NCI-H2171 (cell line): ENCODE results near the gene WDR38.

Source experiments
- DNase-seq: peaks from one replicate; lab custom pipeline; 2025; lab: John Stamatoyannopoulos, UW

Gene WDR38

DNA sequence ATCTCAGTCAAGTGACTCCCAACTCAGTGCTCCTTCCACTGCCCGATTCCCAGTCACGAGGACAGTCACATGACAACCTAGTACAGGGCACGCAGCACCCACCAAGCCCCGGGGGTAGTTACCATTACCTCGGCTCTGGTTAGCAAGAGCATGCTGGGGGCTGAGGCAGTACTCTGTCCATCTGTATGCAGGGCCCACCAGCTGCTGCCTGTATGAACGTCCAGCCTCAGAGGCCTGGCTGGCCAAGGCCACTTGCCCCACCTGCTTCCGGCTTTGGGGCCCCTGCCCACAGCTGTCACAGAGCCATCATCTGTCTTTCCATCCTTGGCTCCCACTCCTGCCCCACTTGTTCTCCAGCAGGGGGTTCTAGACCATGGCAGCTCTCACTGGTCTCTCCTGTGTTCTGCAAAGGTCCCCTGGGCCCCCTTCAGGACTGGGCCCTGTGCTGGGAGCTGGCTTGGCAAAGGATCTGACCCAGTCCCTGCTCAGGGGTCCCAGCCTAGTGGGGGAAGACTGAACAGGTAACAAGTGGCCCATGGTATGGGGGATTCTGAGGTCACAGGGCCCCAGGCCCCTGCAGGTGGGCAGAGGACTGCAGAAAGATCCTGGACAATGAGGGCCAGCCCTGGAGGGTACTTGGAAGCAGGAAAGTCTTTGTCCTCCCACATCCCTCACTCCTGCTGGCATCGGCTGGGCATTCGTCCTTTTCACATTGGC lies 5.2 kb downstream of the WDR38 start:
- no peak for DNase-seq

DNA sequence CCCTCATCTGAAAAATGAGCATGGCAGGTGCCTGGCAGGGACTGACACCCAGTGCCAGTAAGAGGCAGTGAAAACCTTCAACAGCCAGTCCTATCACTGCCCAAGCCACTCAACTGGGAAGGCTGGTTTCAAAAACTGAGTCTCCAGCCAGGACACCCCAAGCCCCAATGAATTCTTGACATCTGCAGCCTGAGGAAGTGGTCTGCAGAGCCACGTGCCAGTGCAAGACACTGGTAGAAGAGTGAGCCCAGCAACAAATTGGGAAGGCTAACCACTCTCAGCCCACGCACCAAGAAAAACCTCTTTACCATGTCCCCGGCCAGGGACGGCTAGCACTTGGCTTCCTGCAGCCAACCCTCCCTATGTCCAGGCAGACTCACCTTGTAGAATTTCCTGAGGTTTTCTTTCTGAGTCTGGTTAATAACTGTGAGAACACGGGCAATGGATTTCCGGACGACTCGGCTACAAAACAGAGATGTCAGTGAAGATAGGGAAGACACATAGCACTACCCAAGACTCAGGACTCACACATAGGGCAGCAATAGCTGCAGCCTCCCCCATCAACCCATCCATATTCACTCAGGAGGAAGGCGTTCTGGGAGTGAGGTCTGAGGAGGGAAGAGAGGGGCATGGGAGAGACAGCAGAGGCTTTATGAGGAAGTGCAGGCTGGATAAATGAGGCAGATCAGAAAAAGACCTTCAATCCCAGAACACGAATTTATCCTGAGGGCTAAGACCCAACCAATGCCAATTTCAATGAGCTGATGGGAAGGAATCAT lies 6.7 kb downstream of the WDR38 start:
- no peak for DNase-seq

DNA sequence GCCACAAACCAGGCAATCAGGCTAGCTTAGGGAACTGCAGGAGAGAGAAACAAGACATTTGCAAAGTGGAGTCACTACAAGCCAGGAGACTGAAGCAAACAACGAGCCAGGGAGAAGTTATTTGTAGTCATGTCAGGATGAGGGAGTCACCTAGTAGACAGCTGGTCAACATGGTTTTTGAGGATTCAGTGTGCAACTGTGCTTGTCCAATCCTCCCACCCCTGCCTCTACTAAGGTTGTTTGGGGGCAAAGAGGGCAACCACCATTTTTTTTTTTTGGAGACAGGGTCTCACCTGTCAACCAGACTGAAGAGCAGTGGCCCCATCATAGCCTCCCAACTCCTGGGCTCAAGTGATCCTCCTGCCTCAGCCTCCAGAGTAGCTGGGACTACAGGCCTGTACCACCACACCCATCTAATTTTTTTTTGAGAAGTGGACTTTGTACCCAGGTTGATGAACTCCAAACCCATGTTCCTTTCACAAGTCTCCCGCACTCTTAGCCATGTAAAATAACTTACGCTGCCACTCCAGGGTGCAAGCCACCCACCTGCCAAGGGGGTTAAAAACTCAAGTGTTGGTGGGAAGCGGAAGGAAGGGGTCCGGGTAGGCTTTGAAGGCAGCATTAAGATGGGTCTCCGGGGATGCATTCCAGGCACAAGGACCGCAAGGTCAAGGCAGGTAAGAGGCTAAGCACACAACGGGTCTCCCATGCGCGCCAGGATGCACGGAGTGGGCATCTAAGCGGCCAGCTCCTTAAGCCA lies 7.5 kb downstream of the WDR38 start:
- no peak for DNase-seq

DNA sequence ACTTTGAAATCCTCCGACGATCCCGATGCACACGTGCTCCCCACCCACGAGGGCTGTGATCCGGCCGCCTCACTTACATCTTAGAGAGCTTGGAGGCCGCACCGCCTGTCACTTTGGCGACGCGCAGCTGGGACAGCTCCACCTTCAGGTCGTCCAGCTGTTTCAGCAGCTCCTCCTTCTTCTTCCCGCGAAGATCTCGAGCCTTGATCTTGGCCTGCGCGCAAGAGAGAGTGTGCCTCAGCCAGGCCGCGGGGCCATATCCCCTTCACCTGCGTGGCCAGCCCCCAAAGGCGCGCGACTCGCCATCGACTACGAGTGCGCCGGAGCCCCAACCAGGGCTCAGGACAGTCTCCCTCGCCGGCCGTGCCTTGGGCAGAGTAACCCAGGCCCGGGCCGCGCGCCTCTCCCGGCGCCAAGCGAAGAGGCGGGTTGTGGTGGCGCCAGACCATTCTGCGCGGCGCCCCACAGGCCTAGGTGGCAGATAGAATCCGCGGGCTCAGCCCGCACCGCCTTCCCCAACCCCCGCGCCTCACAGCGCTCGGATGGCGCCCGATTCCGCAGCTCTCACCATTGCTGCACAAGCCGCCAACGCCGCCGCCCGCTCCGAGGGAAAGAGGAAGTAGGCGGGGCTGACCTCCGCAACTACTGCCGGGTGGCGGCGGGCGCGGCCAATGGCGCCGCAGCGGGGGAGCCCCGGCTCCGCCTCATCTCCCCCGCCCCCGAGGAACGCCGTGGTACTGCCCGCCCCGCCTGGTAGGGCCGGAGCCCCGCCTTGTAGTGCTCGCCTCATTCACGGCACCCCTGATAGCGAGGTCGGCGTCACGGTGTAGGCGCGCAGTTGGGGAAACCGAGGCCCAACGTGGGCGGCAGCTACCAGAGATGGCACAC lies 8.3 kb downstream of the WDR38 start, which contains the start of the genes ARPC5L and RPL35:
ARPC5L (plus strand) TSS at position 789 of the 888 bp plus-strand sequence. CDS start 7,161 bp downstream, outside the sequence.
RPL35 (minus strand) TSS at position 616 of the 888 bp plus-strand sequence; CDS start at position 571, 45 bp downstream.
- peak; percentile 95 for DNase-seq

DNA sequence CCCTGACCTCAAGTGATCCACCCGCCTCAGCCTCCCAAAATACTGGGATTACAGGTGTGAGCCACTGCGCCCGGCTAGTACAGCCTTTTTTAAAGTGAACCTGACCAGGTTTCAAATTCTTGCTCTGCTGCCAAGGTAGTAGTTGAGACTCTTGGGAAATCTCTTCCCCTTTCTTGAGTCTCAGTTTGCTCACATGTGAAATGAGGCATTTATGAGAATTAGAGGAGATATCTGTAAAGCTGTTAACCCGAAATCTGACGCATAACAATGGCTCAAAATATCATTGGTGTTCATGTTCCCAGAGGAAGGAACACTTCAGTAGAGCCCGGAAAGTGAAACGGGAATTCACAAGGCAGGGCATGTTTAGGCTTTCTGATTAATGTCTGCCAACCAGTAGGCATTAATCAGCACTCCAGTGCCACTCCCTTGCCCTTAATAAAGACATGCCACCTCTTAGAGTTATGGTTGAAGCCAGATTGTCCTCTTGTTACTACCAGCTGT lies 10.2 kb downstream of the WDR38 start:
- DNase-seq, result no peak

DNA sequence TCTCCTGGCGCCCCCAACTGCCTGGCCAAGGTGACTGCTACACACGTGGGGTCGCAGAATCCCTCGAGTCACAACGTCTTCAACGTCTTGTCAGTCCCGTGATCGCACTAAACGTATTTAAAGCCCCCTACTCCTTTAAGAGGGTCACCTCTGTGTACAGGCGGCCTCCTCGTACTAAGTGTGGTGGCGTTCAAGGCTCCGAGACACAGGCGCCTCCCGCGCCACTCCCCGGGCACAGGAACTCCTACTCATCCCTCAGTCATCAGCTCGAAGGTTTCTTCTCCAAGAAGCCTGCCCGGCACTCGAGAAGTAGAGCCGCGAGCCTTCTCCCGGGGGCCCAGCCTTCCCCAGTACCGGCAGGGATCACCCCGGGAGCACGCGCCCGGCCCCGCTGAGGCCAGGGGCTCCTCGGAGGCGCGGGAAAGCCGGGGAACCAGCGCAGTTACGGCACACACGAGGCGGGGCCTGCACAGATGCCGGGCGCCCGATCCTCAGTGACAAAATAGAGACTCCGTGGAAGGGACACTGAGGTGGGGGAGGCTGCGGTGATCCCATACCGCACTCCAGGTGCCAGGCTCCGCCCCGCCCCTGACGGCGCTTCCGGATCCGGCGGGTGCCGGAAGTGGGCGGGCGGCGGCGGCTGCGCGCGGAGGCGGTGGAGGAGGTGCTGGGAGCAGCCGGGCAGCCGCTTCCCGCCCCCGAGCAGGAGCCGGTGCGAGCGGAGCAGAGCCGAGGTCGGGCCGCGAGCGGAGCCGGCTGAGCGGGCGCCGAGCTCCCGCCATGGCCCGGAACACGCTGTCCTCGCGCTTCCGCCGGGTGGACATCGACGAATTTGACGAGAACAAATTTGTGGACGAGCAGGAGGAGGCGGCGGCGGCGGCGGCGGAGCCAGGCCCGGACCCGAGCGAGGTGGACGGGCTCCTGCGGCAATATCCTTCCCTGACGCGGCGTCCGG lies 15.5 kb downstream of the WDR38 start:
- peak; percentile 82 for DNase-seq

DNA sequence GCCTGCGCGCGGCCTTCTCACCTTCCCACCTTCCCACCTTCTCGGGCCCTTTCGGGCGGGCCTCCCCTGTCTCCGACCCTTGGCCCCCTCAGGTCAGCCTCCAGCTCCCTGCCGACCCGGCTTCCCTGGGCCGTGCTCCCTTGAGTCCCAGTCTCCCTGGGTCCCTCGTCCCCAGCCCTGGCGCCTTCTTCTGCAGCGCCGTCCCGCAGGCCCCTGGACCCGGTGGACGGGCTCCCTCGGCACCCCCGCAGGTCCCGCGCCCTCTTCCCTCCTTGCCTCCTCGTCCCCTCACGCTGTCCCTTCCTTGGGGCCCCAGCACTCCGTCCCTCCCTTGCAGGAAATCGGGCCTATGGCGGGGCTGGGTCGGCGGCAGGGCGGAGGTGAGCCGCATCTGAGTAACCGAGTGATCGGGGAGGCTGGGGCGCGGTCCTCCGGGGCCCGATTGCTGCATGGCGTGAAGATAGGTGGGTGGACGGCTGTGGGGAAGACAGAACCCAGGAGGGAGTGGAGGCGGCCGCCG lies 16.3 kb downstream of the WDR38 start:
- DNase-seq, result no peak

DNA sequence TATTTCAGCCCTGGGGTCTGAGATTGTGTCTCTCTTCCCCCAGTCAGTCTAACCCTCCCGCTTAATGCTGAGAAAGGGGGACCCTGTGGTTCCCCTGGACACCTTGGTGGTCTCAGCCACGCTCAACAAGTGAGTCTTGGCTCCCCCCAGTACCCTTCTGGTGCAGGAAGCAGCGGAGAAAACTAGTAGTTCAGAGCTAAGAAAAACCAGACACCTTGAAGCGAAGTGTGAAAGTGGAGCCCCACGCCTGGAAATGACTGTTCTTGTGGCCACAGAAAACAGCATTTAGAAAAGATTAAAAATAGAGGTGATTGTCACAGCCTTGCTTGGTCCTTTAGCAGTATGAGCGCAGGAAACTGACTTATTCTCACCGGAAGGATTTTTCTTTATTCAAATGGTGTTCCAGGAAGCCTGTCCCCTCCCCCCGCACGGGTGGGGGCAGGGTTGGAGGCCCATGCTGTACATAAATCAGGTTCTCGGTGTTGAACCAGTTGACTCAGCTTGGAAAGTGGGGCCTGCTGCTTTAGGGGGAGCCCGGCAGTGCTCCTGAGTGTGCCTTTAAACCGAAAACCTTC lies 16.8 kb downstream of the WDR38 start:
- DNase-seq, result no peak

DNA sequence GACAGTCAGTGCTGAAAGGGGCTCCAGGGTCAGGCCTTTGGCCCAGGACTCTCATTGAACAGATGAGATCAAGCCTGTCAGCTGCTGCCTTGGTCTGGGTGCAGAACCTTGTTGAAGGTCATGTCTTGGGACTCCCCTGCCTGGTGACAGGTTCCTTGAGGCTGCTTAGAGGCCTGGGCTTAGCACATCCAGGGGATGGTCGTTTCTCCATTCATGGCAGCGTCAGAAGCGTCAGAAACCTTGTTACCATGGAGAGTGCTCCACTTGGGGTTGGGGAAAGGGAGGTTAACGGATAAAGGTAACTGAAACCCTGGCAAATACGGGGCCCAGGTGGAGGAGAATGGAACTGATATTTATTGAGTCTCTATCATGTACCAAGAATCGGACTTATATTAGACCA lies 17.5 kb downstream of the WDR38 start:
- DNase-seq, result no peak

DNA sequence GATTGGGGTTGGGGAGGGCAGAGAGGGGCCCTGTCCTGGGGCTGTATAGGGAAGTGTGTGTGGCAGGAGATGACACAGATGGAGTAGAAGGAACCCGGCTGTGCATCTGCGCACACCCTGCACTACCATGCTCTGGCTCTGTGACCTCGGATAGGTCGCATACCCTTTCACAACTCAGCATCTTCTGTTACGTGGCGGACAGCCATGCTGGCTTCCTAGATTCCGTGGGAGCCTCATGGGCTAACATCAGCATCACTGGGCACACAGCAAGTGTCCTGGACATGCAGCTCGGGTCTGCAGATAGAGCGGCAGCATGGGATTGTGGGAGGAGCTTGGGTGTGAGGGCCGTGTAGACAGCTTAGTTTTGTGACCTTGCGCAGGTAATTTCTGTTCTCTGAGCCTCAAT lies 17.9 kb downstream of the WDR38 start:
- no peak for DNase-seq

DNA sequence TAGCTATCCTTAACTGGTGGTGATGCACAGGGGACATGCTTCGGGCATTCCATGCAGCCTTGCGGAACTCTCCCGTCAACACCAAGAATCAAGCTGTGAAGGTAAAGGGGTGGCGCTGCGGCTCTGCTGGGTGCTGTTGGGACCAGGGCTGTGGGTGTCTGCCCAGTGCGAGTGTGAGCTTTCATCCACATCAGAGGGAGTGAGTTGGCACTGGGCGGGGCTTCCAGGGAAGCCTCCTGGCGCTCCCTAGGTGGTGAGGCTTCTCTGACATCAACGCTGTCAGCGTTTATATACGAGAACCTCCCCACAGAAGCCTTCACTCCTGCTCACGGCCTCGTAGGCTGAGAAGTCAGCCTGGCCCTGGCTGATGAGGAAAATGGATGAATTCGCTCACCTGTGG lies 20.4 kb downstream of the WDR38 start:
- DNase-seq, result no peak

DNA sequence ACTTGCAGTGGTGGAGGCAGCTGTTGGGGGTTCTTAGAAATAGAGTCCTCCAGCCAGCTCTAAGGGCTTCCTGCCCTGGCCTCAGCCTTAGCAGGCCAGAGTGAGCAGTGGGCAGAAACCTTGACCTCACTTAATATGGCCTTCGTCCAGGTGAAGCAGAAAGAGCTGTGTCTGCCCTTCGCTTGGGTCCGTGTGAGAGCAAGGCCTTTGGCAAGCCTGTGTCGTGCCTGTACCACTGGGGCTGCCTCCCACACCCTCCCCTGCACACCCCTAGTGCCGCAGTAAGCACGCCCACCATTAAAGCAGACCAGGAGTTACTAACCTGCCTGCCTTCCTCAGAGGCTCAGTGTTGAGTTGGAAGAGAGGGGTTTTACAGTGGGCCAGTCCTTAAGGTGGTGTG lies 22.2 kb downstream of the WDR38 start:
- DNase-seq, result no peak

DNA sequence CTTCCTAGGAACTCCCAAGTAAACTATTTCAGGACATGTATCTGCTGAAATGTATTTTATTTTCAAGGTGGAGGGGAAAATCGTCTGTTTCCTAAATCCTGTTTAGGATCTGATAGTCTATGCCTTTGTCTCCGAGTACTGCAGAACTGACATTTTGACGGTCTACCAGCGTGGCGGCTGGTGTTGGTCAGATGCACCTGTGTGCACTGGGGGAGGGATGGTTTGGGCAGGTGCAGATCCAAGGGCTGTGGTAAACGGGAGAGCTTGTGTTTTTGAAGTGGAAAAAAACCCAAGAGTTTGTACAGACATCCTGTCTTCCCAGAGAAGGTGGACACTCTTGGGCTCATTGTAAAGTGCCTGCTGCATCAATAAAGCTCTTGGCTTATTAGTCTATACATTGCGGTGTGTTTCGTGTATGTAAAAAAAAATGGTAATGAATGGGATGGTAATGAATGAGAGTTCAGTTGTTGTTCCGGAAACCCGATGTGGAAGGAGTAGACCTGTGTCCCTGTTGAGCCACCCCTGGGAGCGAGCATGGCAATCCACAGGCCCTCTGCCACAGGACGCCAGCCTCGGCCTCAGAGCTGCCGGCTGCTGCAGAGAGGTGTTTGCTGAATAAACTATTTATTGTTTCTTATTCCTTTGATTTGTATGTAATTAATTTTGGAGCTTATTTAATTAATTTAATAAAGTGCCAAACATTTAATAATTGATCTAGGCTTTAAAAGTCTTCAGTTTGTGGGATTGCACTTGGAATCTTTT lies 23.9 kb downstream of the WDR38 start:
- no peak for DNase-seq

DNA sequence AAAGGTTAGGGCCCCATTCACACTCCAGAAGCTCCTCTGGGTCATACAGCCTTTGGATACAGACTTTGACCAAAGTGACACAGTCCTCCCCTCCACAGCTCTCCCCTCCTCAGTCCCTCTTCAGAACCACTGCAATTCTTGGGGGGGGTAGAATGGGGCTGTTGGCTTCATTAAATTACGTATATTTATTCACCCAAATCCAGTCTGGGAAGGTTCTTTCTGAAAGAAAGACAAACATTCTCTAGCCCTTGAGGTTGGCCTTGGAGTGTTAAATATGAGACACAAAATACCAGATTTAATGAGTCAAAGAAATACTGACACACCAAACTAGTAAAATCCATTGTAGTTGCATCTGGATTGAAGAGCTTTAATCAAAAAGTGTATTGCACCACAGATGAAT lies 24.8 kb downstream of the WDR38 start:
- DNase-seq, result no peak

DNA sequence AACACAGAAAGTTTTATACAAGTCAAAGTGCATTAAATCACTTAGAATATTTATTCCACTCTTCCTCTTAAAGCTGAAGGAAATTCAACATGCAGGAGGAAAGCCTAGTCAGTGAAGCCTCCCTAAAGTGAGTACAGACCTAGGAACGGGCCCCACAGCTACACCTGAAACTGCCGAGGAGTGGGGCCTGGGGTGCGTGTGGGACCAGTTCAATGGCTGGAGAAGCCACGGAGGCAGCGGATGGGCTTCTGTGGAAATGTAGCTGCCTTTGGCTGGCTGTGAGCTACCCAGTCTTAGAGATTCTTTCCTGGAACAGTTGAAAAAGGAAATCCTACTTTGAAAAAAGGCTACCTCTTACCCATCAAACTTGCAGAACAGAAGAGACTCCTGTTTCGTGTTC lies 25.3 kb downstream of the WDR38 start:
- no peak for DNase-seq

DNA sequence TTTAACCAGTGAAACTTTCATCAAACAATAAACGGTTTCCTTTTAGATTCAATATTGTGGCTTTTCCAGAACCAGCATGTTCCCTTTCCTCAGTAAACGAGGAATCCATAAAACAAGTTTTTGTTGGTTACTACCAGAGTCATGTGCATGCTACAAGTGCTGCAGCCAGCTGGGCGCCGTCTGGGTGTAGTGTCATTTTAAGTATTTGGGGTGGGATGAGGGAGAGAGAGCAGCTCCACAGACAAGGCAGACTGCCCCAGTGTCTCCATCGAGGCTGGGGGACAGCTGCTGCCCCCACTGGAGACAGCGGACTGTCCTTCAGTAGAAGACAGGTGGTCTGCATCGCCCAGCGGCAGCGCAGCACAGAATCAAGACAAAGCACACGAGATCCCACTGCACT lies 26.0 kb downstream of the WDR38 start:
- no peak for DNase-seq

DNA sequence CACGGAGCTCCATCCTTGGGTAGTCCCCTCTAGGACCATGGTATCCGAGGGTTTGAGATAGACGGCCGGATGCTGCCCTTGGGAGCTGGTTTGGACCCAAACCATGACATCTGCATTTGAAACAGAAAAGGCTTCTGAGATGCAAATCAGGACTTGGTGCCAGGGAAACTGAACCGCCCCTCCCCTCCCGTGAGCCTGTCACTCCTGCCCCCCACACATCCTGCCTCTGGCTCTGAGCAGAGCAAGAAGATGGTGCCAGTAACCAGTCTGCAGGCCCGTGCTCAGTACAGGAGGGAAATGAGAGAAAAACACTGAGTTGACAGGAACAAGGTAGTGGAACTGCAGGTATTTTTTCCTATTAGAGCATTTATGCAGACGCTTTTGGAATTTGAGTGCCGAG lies 27.2 kb downstream of the WDR38 start:
- DNase-seq, result no peak

DNA sequence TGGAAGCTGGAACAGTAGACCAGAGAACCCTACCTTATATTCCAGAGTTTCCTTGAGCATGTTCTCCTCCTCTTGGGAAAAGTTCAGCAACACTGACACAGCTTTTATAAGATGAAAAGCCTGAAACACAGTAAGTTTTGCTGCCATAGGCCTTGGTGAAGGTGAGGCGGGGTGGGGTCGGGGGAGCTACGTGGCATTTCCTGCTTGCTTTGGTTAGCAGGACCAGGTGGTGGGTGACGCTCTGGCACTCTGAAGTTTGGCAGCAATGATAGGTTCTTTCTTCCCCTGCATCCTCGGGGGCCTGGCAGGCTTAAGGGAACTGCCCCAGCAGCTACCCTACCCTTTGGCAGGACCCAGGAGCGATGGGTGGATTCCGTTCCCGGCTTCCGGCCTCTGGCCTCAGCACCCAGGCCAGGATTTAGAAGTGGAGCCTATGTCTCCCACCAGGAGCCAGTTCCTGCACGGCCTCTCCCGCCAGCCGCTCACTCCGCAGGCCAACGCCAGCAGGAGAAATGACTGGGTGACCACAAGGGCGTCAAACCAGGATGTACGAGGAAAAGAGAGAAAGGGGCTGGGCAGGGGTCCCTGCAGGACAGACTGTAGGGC lies 28.0 kb downstream of the WDR38 start:
- DNase-seq, result no peak
